Measurements from ENCODE around the gene OR52N4.

DNA sequence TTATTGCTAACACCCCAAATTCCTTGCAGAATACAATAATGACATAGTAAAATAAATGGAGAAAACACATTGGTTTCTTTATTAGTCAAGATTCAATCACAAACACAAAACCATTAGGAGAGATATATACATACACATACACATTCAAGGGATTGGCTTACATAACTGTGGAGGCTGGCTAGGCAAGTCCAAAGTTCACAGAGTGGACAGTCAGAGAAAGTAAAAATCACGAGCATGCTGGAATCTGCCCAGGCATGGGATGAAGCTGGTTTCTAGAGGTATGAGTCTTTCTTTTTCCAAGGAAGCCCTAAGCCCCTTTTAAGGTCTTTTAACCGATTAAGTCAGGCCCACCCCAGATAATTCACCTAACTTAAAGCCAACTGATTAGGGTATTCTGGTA lies 31.4 kb upstream of the OR52N4 start:
- TF ChIP-seq, protein P1, sequence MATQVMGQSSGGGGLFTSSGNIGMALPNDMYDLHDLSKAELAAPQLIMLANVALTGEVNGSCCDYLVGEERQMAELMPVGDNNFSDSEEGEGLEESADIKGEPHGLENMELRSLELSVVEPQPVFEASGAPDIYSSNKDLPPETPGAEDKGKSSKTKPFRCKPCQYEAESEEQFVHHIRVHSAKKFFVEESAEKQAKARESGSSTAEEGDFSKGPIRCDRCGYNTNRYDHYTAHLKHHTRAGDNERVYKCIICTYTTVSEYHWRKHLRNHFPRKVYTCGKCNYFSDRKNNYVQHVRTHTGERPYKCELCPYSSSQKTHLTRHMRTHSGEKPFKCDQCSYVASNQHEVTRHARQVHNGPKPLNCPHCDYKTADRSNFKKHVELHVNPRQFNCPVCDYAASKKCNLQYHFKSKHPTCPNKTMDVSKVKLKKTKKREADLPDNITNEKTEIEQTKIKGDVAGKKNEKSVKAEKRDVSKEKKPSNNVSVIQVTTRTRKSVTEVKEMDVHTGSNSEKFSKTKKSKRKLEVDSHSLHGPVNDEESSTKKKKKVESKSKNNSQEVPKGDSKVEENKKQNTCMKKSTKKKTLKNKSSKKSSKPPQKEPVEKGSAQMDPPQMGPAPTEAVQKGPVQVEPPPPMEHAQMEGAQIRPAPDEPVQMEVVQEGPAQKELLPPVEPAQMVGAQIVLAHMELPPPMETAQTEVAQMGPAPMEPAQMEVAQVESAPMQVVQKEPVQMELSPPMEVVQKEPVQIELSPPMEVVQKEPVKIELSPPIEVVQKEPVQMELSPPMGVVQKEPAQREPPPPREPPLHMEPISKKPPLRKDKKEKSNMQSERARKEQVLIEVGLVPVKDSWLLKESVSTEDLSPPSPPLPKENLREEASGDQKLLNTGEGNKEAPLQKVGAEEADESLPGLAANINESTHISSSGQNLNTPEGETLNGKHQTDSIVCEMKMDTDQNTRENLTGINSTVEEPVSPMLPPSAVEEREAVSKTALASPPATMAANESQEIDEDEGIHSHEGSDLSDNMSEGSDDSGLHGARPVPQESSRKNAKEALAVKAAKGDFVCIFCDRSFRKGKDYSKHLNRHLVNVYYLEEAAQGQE (IDR thresholded peaks at IDR 0.05; ENCODE audit: unreplicated experiment), result no peak
- TF ChIP-seq, protein P2, sequence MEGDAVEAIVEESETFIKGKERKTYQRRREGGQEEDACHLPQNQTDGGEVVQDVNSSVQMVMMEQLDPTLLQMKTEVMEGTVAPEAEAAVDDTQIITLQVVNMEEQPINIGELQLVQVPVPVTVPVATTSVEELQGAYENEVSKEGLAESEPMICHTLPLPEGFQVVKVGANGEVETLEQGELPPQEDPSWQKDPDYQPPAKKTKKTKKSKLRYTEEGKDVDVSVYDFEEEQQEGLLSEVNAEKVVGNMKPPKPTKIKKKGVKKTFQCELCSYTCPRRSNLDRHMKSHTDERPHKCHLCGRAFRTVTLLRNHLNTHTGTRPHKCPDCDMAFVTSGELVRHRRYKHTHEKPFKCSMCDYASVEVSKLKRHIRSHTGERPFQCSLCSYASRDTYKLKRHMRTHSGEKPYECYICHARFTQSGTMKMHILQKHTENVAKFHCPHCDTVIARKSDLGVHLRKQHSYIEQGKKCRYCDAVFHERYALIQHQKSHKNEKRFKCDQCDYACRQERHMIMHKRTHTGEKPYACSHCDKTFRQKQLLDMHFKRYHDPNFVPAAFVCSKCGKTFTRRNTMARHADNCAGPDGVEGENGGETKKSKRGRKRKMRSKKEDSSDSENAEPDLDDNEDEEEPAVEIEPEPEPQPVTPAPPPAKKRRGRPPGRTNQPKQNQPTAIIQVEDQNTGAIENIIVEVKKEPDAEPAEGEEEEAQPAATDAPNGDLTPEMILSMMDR (conservative IDR thresholded peaks at IDR 0.05; ENCODE audit: low read depth in 2 of 2), result no peak
- no peak for TF ChIP-seq EZH2 (IDR thresholded peaks at IDR 0.05; ENCODE audit: low read depth, unreplicated experiment)
- no peak for TF ChIP-seq EZH2phosphoT487 (IDR thresholded peaks at IDR 0.05; ENCODE audit: unreplicated experiment)

All from GM23338 (cell line).